PC-9 (cell line): Measurements from ENCODE around the gene SGCE.

Experiments
- EZH2 ChIP-seq: fragments of 200-600 bp; sonication (generic); IDR thresholded peaks from 2 replicates; pipeline ENCODE4 v1.8.0; 2017; ENCODE audit warnings: antibody characterized with exemption, low read depth
- TF ChIP-seq, protein P1 (sequence below): fragments of 200-600 bp; sonication (generic); conservative IDR thresholded peaks from 2 replicates; pipeline ENCODE4 v1.6.1; 2017; ENCODE audit warnings: mixed run types, antibody characterized with exemption, mild to moderate bottlenecking, moderate library complexity

DNA sequence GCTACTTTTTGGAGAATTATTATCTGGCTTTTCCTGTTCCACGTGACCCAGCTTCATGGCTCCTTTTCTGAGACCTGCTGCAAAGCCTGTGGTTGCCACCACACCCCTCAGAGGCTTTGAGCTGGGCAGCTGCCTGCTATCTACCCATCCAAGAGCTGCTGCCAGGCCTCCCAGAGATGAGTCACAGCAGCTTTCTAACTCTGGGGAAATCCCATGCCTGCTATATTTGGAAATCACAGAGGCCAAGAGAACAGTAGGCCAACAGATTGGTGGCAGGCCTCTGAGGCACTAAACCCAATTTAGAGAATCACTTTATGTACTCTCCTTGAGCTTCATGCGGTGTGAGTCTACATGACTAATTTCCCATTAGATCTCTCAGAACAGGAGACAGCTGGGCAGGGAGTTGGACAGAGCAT lies 35.2 kb downstream of the SGCE start:
- TF ChIP-seq, protein P1, sequence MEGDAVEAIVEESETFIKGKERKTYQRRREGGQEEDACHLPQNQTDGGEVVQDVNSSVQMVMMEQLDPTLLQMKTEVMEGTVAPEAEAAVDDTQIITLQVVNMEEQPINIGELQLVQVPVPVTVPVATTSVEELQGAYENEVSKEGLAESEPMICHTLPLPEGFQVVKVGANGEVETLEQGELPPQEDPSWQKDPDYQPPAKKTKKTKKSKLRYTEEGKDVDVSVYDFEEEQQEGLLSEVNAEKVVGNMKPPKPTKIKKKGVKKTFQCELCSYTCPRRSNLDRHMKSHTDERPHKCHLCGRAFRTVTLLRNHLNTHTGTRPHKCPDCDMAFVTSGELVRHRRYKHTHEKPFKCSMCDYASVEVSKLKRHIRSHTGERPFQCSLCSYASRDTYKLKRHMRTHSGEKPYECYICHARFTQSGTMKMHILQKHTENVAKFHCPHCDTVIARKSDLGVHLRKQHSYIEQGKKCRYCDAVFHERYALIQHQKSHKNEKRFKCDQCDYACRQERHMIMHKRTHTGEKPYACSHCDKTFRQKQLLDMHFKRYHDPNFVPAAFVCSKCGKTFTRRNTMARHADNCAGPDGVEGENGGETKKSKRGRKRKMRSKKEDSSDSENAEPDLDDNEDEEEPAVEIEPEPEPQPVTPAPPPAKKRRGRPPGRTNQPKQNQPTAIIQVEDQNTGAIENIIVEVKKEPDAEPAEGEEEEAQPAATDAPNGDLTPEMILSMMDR: no peak
- no peak for TF ChIP-seq EZH2
